Epithelial cell of proximal tubule (primary cell): ENCODE data around the gene ACP2. TPM values are rescaled to one million over a fixed set of nuclear protein-coding genes. Genes with fewer than 3 reads are reported as not detected.

Experiments
- DNase-seq: peaks from one replicate; pipeline ENCODE4 v3.0.0-alpha.2; 2011; ENCODE audit warnings: low read depth
- H3K4me3 ChIP-seq: 2 replicates; pipeline ENCODE4 v1.5.1; 2011; ENCODE audit warnings: low read depth, mild to moderate bottlenecking, low read length
- CTCF ChIP-seq: conservative IDR thresholded peaks from 2 replicates; pipeline ENCODE4 v1.5.1; 2012; ENCODE audit warnings: low read depth, mild to moderate bottlenecking, low read length
- total RNA-seq: library from RNA; depleted of rRNA; stranded (reverse); fragments of >200 nt; gene quantifications from 2 replicates; pipeline ENCODE4 v1.2.3, GENCODE V29; 2015

Gene ACP2
- total RNA-seq, 1 donor from 2014 or later, result 32.3 TPM

DNA sequence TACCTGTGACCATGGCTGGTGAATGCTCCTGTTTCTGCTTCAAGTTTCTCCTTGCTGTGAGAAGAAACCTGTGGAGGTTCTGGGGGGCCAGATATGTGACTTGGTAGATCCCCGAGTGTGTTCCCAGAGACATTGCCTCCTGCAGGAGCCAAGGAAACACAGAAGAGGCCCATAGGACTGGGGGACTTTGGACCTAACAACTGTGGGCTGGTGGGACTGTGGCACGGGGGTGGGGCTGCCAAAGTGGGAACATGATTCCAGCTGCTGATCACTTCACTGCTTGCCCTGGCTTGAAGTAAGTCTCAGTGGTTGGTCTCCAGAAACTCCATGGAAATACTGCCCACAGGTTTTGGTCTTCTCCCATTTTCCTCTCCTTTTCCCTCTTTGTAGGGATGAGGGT lies 5.0 kb upstream of the ACP2 start:
- no peak for TF ChIP-seq CTCF
- H3K4me3 ChIP-seq, result no peak overlapping the region
- no peak for DNase-seq

DNA sequence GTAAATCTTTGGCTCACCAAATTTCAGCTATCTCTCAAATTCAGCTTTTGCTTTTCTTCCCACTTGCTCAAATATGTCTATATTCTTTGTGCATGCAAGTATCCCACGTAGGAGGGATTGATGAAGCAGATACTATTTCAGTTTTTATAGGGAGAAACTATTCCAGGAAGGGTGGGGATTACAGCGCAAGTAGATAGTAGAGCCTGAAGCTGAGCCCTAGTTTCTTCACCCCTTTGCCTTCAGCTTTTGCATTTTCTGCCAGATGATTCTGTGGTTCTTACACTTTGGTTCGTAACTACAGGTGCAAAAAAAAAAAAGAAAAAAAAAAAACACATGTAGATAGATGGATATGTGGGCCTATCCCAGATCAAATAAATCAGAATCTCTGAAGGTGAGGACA lies 3.1 kb upstream of the ACP2 start:
- H3K4me3 ChIP-seq, result no peak overlapping the region
- no peak for TF ChIP-seq CTCF
- no peak for DNase-seq

GRCh38 chr11:47249378-47249715 lies 733 bp upstream of the ACP2 start:
- no peak for TF ChIP-seq CTCF
- H3K4me3 ChIP-seq, result peak overlapping the region; percentile 99
- no peak for DNase-seq

DNA sequence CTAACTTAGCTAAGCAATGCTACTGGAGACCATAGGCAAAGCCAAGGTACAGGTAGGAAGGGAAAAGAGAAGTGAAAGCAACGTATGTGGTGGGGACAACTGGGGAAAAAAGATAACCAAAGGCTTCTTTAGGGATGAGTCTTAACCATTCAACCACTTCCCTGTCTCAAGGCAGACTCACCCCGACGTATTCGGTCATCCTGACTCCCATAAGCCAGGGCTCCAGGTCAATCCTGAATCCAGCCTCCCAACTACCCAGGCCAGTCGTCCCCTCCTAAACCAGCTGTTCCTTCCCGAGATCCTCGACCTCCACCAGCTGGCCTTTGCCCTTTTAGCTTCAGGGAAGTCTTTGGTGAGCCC lies 330 bp downstream of the ACP2 start:
- TF ChIP-seq CTCF, result no peak
- H3K4me3 ChIP-seq, result peak overlapping the region; percentile 99
- DNase-seq, result no peak

- H3K4me3 ChIP-seq, result peak overlapping the region; percentile 99
- DNase-seq, result no peak
- TF ChIP-seq CTCF, result no peak
Observed at GRCh38 chr11:47247502-47247901, 1.1 kb downstream of the ACP2 start.

DNA sequence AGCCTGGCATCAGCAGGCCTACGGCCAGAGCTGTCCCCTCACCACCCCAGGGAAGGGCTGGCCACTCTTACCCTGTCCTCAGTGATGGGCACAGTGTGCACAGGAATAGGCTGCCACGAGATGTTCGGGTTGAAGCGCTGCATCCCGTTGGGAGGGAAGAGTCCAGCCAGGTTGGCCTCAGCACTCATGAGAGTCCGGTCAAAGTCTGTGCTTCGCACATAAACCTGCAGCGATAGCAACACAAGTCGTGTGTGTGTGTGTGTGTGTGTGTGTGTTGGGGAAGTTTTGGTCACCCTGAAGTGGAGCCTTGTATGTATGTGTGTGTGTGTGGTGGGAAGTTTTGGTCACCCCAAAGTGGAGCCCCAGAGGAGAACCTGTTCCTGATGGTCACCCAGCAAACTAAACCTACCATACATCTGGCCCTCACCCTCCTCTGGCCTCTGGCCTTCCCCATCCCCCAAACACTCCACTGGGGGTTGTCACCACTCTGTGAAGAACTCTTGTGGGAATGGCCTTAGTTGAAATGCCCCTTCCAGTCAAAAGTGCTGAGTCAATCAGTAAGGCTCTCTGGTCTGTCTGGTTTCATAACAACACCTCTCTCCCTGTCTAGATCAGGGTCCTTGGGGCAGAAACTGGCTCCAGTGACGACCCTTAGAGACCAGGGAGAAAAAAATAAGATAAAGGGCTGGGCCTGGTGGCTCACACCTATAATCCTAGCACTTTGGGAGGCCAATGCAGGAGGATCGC lies 2.8 kb downstream of the ACP2 start:
- TF ChIP-seq CTCF, result no peak
- no peak overlapping the region for H3K4me3 ChIP-seq
- DNase-seq, result no peak
